Stimulated activated naive B cell treated with anti-CD40 and anti-IgM and Interleukin-4, amounts not matched to agents 10 μg/mL and 1 μg/mL and 100 μg/mL, for 72 hours (primary cell): Measurements from ENCODE around the gene HS6ST2.

Experiments used
- ATAC-seq, 2 donors: fragments of 150-1000 bp; cut with Tn5 transposase; replicated peaks; 2 replicates each; pipeline ENCODE4 v1.10.0; 2021; ENCODE audit warnings: moderate library complexity in 1 of 2
- DNase-seq: peaks from one replicate; pipeline ENCODE4 v3.0.0; 2021
- H3K27ac Mint-ChIP-seq: one replicate; pipeline ENCODE4 v1.8.0; 2022; ENCODE audit warnings: mild to moderate bottlenecking, mixed read lengths
- H3K27me3 Mint-ChIP-seq, 2 donors: one replicate each; pipeline ENCODE4 v1.8.0; 2022; ENCODE audit warnings: mixed read lengths in 2 of 2
- H3K36me3 Mint-ChIP-seq, 2 donors: one replicate each; pipeline ENCODE4 v1.8.0; 2022; ENCODE audit warnings: mixed read lengths in 2 of 2, mild to moderate bottlenecking in 1 of 2
- H3K4me1 Mint-ChIP-seq, 2 donors: one replicate each; pipeline ENCODE4 v1.8.0; 2022; ENCODE audit warnings: mixed read lengths in 2 of 2, mild to moderate bottlenecking in 1 of 2
- H3K4me3 Mint-ChIP-seq, 2 donors: one replicate each; pipeline ENCODE4 v1.8.0; 2022; ENCODE audit warnings: mild to moderate bottlenecking in 2 of 2, mixed read lengths in 2 of 2, moderate library complexity in 1 of 2
- H3K9me3 Mint-ChIP-seq, 2 donors: one replicate each; pipeline ENCODE4 v1.8.0; 2022; ENCODE audit warnings: mixed read lengths in 2 of 2, mild to moderate bottlenecking in 1 of 2

HS6ST2 gene

DNA sequence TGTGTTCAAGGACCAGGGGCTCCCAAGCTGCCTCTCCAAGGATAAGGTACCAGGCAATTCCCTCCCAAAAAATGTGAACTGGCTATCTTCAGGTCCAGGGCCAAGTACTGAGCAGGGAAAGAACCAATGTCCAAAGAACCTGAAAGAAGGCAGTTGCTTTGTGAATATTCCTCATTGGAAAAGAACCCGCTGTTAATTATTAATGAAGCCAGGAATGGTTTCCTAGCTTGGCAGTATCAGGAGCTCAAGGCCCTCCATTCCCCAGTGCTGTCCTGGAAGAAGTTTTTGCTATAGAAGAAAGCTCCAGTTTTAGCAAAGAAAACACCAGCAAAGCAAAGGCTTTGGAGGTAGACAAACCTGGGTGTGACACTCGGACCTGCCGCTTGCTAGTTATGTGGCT, 339.6 kb downstream of the HS6ST2 start:
- Mint-ChIP-seq H3K36me3 (no peaks in the 10 kb centered on the region), H3K4me1 (peaks cover 8 to 13% of the 10 kb centered on the region in 2 donors), H3K9me3 (no peaks in the 10 kb centered on the region), H3K4me3 (no peak overlapping the region), H3K27me3 (peaks cover 0 to 8% of the 10 kb centered on the region in 2 donors), H3K27ac (no peak overlapping the region)
- no peak for ATAC-seq
- DNase-seq, result no peak

GRCh38 chrX:132615391-132616131, 342.9 kb downstream of the HS6ST2 start:
- ATAC-seq (peak; percentile 51 to 82), DNase-seq (peak; percentile 20)
- no peak overlapping the region for H3K4me3 Mint-ChIP-seq
- no peaks in the 10 kb centered on the region for H3K9me3 Mint-ChIP-seq
- peaks cover 0 to 2% of the 10 kb centered on the region in 2 donors for H3K4me1 Mint-ChIP-seq
- H3K27ac Mint-ChIP-seq, result no peak overlapping the region
- H3K36me3 Mint-ChIP-seq, result no peaks in the 10 kb centered on the region
- peaks cover 0 to 8% of the 10 kb centered on the region in 2 donors for H3K27me3 Mint-ChIP-seq

- Mint-ChIP-seq H3K4me3 (no peak overlapping the region), H3K27ac (no peak overlapping the region), H3K27me3 (peaks cover 0 to 8% of the 10 kb centered on the region in 2 donors), H3K36me3 (no peaks in the 10 kb centered on the region), H3K9me3 (no peaks in the 10 kb centered on the region), H3K4me1 (peaks cover 0 to 2% of the 10 kb centered on the region in 2 donors)
- ATAC-seq (no peak), DNase-seq (no peak)
These were observed 344.1 kb downstream of the HS6ST2 start for GRCh38 chrX:132614297-132614696.

GRCh38 chrX:132613801-132614200, 344.6 kb downstream of the HS6ST2 start:
- peaks cover 0 to 8% of the 10 kb centered on the region in 2 donors for H3K27me3 Mint-ChIP-seq
- H3K36me3 Mint-ChIP-seq, result no peaks in the 10 kb centered on the region
- H3K27ac Mint-ChIP-seq, result no peak overlapping the region
- no peak overlapping the region for H3K4me3 Mint-ChIP-seq
- no peaks in the 10 kb centered on the region for H3K9me3 Mint-ChIP-seq
- H3K4me1 Mint-ChIP-seq, result peaks cover 0 to 2% of the 10 kb centered on the region in 2 donors
- DNase-seq (no peak), ATAC-seq (no peak)

DNA sequence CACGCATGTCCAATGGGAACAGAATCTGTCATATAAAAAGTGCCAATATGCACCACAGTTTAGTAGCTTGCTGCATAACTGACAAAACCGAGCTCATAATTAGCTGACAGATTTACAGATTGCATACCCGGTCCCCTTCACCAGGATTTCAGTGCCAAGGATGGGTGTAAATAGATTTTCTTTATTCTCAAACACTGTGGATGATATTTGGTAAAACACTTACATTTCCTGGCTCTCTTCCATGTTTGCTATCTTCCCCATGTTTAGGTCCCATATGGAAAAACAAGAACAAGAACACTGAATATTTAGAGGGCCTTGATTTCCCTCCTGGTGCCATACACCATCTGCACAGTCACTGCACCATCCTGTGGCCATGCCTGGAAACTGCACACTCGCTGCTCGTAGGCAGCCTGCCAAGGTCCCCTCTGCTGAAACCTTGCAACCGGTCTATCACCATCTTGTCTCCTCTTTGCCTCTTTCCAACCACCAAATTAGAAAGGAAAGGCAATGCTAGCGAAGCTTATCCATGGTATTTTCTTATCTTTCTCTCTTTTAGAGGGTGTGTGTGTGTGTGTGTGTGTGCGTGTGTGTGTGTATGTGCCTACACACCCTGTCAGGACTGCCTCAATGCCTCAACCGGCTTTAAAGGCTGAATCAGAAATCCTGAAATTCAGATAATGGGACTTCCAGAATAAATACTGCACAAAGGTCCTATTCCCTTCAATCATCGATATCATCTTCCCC, 345.4 kb downstream of the HS6ST2 start:
- peaks cover 0 to 2% of the 10 kb centered on the region in 2 donors for H3K4me1 Mint-ChIP-seq
- no peaks in the 10 kb centered on the region for H3K36me3 Mint-ChIP-seq
- no peak overlapping the region for H3K27ac Mint-ChIP-seq
- no peaks in the 10 kb centered on the region for H3K9me3 Mint-ChIP-seq
- DNase-seq (peak; percentile 15), ATAC-seq (peak; percentile 71 to 73)
- no peak overlapping the region for H3K4me3 Mint-ChIP-seq
- H3K27me3 Mint-ChIP-seq, result peaks cover 0 to 8% of the 10 kb centered on the region in 2 donors

GRCh38 chrX:132610536-132610935, 347.9 kb downstream of the HS6ST2 start:
- no peaks in the 10 kb centered on the region for H3K36me3 Mint-ChIP-seq
- no peak for DNase-seq
- H3K9me3 Mint-ChIP-seq, result no peaks in the 10 kb centered on the region
- H3K27me3 Mint-ChIP-seq, result peaks cover 0 to 11% of the 10 kb centered on the region in 2 donors
- ATAC-seq, result no peak
- H3K4me3 Mint-ChIP-seq, result no peak overlapping the region
- H3K27ac Mint-ChIP-seq, result no peak overlapping the region
- peaks cover 0 to 2% of the 10 kb centered on the region in 2 donors for H3K4me1 Mint-ChIP-seq

- H3K36me3 Mint-ChIP-seq, result no peaks in the 10 kb centered on the region
- H3K27ac Mint-ChIP-seq, result no peak overlapping the region
- ATAC-seq (no peak), DNase-seq (no peak)
- no peaks in the 10 kb centered on the region for H3K9me3 Mint-ChIP-seq
- peaks cover 0 to 16% of the 10 kb centered on the region in 2 donors for H3K27me3 Mint-ChIP-seq
- H3K4me3 Mint-ChIP-seq, result no peak overlapping the region
- no peaks in the 10 kb centered on the region for H3K4me1 Mint-ChIP-seq
These were observed 349.0 kb downstream of the HS6ST2 start for GRCh38 chrX:132609362-132609848.

DNA sequence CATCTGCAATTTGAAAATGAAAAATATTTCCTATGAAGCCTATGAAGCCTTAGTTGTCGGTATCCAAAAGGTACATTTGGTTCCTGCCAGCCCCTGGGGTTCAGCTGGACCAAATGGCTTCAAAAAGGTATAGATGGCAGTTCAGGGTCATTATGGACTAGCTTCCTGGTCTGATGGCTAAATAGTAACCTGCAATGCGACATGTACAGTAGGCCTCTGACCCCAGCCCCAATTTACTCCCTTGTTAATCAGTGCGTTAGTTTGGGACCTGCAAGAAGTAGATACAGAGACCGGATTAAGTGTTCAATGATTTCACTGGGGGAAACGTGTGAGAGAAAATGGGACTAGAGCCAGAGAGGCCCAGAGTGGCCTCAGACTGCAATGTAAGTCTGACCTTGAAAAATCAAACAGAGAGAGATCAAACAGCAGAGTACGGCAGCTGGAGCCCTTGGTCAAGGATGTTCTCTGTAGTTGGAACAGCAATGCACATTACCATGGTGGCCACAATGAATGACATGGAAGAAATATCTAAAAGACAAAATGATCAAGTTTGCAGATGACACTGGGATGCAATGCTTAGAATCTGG, 354.6 kb downstream of the HS6ST2 start:
- no peak for DNase-seq
- no peaks in the 10 kb centered on the region for H3K4me1 Mint-ChIP-seq
- ATAC-seq, result no peak
- no peaks in the 10 kb centered on the region for H3K9me3 Mint-ChIP-seq
- peaks cover 0 to 30% of the 10 kb centered on the region in 2 donors for H3K27me3 Mint-ChIP-seq
- no peak overlapping the region for H3K27ac Mint-ChIP-seq
- H3K4me3 Mint-ChIP-seq, result no peak overlapping the region
- H3K36me3 Mint-ChIP-seq, result no peaks in the 10 kb centered on the region

GRCh38 chrX:132602701-132603100, 355.7 kb downstream of the HS6ST2 start:
- no peak overlapping the region for H3K4me3 Mint-ChIP-seq
- H3K36me3 Mint-ChIP-seq, result no peaks in the 10 kb centered on the region
- no peaks in the 10 kb centered on the region for H3K4me1 Mint-ChIP-seq
- H3K27ac Mint-ChIP-seq, result no peak overlapping the region
- H3K9me3 Mint-ChIP-seq, result no peaks in the 10 kb centered on the region
- ATAC-seq (no peak), DNase-seq (no peak)
- H3K27me3 Mint-ChIP-seq, result peaks cover 0 to 30% of the 10 kb centered on the region in 2 donors

- ATAC-seq, result no peak
- no peaks in the 10 kb centered on the region for H3K4me1 Mint-ChIP-seq
- no peak overlapping the region for H3K27ac Mint-ChIP-seq
- no peaks in the 10 kb centered on the region for H3K36me3 Mint-ChIP-seq
- DNase-seq, result no peak
- no peak overlapping the region for H3K4me3 Mint-ChIP-seq
- no peaks in the 10 kb centered on the region for H3K9me3 Mint-ChIP-seq
- H3K27me3 Mint-ChIP-seq, result peaks cover 0 to 4% of the 10 kb centered on the region in 2 donors
These were observed 363.4 kb downstream of the HS6ST2 start for GRCh38 chrX:132594999-132595398.

DNA sequence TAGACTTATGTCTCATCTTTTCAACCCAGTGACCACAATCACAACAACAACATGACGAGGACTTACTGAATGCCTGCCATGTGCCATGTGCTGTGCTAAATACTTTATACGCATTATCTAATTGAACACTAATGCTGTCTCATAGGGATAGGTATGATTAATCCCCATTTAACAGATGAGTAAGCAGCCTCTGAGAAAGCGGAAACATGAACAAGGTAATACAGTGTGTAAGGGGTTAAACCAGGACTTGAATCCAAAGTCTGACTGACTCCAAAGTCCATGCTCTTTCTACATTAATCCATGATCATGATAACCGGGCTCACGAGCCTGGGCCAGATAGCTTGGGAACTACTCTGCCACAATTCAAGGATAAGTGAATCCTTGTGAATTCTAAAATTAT, 364.3 kb downstream of the HS6ST2 start:
- Mint-ChIP-seq H3K4me3 (no peak overlapping the region), H3K27ac (no peak overlapping the region), H3K36me3 (no peaks in the 10 kb centered on the region), H3K4me1 (no peaks in the 10 kb centered on the region), H3K27me3 (peaks cover 0 to 9% of the 10 kb centered on the region in 2 donors), H3K9me3 (no peaks in the 10 kb centered on the region)
- no peak for ATAC-seq
- DNase-seq, result no peak

GRCh38 chrX:132592880-132593279, 365.5 kb downstream of the HS6ST2 start:
- H3K4me3 Mint-ChIP-seq, result no peak overlapping the region
- DNase-seq, result no peak
- no peaks in the 10 kb centered on the region for H3K4me1 Mint-ChIP-seq
- H3K36me3 Mint-ChIP-seq, result no peaks in the 10 kb centered on the region
- peaks cover 0 to 13% of the 10 kb centered on the region in 2 donors for H3K27me3 Mint-ChIP-seq
- peak in 1 of 2 donors; percentile 58 for ATAC-seq
- H3K27ac Mint-ChIP-seq, result no peak overlapping the region
- H3K9me3 Mint-ChIP-seq, result no peaks in the 10 kb centered on the region

GRCh38 chrX:132591719-132592275, 366.6 kb downstream of the HS6ST2 start:
- ATAC-seq (no peak), DNase-seq (no peak)
- H3K4me1 Mint-ChIP-seq, result no peaks in the 10 kb centered on the region
- no peak overlapping the region for H3K27ac Mint-ChIP-seq
- H3K27me3 Mint-ChIP-seq, result peaks cover 0 to 13% of the 10 kb centered on the region in 2 donors
- H3K4me3 Mint-ChIP-seq, result no peak overlapping the region
- H3K36me3 Mint-ChIP-seq, result no peaks in the 10 kb centered on the region
- H3K9me3 Mint-ChIP-seq, result no peaks in the 10 kb centered on the region

DNA sequence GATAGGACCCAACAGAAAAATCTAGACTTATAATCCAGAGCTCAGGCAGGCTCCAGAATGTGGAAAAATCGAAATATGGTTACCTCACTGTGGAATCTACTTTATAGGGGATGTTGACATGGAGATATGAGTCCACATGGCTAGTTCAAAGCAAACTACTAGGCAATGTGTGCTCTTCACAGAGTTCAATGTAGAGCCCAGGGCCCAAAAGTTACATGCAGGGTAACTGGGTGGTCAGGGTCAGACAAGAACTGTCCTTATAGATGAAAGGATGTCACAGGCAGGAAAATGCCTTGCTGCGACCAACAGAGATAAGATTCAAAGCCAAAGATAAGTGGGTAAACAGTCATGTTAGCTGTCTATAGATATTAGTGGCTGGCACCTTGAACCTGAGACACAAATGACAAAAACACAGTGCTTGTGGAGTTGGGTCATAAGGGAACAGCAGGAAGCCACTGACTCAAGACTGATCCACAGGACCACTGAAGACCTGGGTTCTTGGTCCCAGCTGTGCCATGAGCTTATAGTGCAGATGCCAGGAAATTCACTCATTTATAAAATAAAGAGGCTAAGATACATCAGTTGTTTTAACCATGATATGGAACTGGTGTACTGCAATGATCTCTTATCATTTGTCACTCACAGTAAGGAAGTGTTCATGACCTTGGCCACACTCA, 367.9 kb downstream of the HS6ST2 start:
- DNase-seq (no peak), ATAC-seq (no peak)
- H3K27ac Mint-ChIP-seq, result no peak overlapping the region
- H3K9me3 Mint-ChIP-seq, result no peaks in the 10 kb centered on the region
- peaks cover 0 to 13% of the 10 kb centered on the region in 2 donors for H3K27me3 Mint-ChIP-seq
- H3K4me1 Mint-ChIP-seq, result no peaks in the 10 kb centered on the region
- H3K4me3 Mint-ChIP-seq, result no peak overlapping the region
- H3K36me3 Mint-ChIP-seq, result no peaks in the 10 kb centered on the region
